OCI-LY7 (cell line): Measurements from ENCODE around the gene RBM47. TPM values are rescaled to one million over a fixed set of nuclear protein-coding genes. Genes with fewer than 3 reads are reported as not detected.

Experiments
- BruUV-seq: library from RNA; stranded (reverse); fragments of 400-500 nt; replicated peaks from 2 replicates; lab custom pipeline; 2021; lab: Mats Ljungman, UMichigan
- CTCF ChIA-PET: fragments of 300-600 bp; sonication (Branson Sonifier 250); formaldehyde crosslinking; loops from one replicate; lab custom pipeline; 2022; ENCODE audit warnings: antibody characterized with exemption; ENCODE audit not compliant: unreplicated experiment; lab: Charles Lee
- POLR2A ChIA-PET: fragments of 300-600 bp; sonication (Branson Sonifier 250); formaldehyde crosslinking; loops from one replicate; lab custom pipeline; 2022; ENCODE audit warnings: antibody characterized with exemption; lab: Charles Lee
- DNase-seq: peaks from one replicate; pipeline ENCODE4 v3.0.0-alpha.2; 2015; ENCODE audit warnings: low spot score
- H2AFZ ChIP-seq: fragments of 200-600 bp; sonication (generic), shearing (Covaris generic); 2 replicates; pipeline ENCODE4 v1.6.1; 2014; ENCODE audit warnings: mild to moderate bottlenecking, antibody characterized with exemption, low read length, moderate library complexity
- H3K27ac ChIP-seq: fragments of 200-600 bp; sonication (generic); 2 replicates; pipeline ENCODE4 v1.5.1; 2014; ENCODE audit warnings: mixed run types, low read depth, mild to moderate bottlenecking, moderate library complexity, low read length, inconsistent platforms; ENCODE audit not compliant: poor library complexity, severe bottlenecking
- H3K36me3 ChIP-seq: fragments of 200-600 bp; sonication (generic); 2 replicates; pipeline ENCODE4 v1.6.1; 2014; ENCODE audit warnings: mild to moderate bottlenecking, antibody characterized with exemption, low read length, moderate library complexity, mixed read lengths; ENCODE audit not compliant: insufficient read depth
- H3K4me1 ChIP-seq: fragments of 200-600 bp; sonication (generic); 2 replicates; pipeline ENCODE4 v1.5.1; 2014; ENCODE audit warnings: mild to moderate bottlenecking, low read length; ENCODE audit not compliant: insufficient read depth, poor library complexity, severe bottlenecking
- H3K4me2 ChIP-seq: fragments of 200-600 bp; sonication (generic); 2 replicates; pipeline ENCODE4 v1.6.1; 2014; ENCODE audit warnings: mild to moderate bottlenecking, low read length
- H3K4me3 ChIP-seq: fragments of 200-600 bp; sonication (generic); 2 replicates; pipeline ENCODE4 v1.5.1; 2014; ENCODE audit warnings: mild to moderate bottlenecking, low read depth, low read length; ENCODE audit not compliant: poor library complexity, severe bottlenecking
- H3K79me2 ChIP-seq: fragments of 200-600 bp; sonication (generic); 2 replicates; pipeline ENCODE4 v1.6.1; 2016; ENCODE audit warnings: low read depth, mild to moderate bottlenecking, low read length, moderate library complexity, mixed read lengths; ENCODE audit not compliant: insufficient read depth
- H3K9me2 ChIP-seq: fragments of 200-600 bp; sonication (generic); 2 replicates; pipeline ENCODE4 v1.6.1; 2016; ENCODE audit warnings: mild to moderate bottlenecking, low read length, mixed read lengths; ENCODE audit not compliant: insufficient read depth
- H3K9me3 ChIP-seq: fragments of 200-600 bp; sonication (generic); 2 replicates; pipeline ENCODE4 v1.6.1; 2014; ENCODE audit warnings: mild to moderate bottlenecking, mixed run types, low read length, mixed read lengths
- H4K20me1 ChIP-seq: fragments of 200-600 bp; sonication (generic); 2 replicates; pipeline ENCODE4 v1.6.1; 2014; ENCODE audit warnings: mild to moderate bottlenecking, antibody characterized with exemption, low read length, moderate library complexity, mixed read lengths; ENCODE audit not compliant: insufficient read depth
- EZH2phosphoT487 ChIP-seq: fragments of 200-600 bp; sonication (generic); IDR thresholded peaks from 2 replicates; pipeline ENCODE4 v1.6.1; 2018; ENCODE audit warnings: low read depth, borderline replicate concordance, mild to moderate bottlenecking, mixed run types, antibody characterized with exemption, low read length, moderate library complexity, mixed read lengths
- intact Hi-C: fragments of 100-400 bp; cut with micrococcal nuclease; formaldehyde crosslinking; loops from one replicate; pipeline ENCODE4 v1.10.0; 2022; ENCODE audit not compliant: unreplicated experiment
- total RNA-seq, 2 experiments: library from RNA; depleted of rRNA in 1 of 2; stranded (reverse); fragments of >200 nt in 1 of 2; shearing (Covaris generic) in 1 of 2; gene quantifications; 2 replicates each; pipeline ENCODE4 v1.2.3, GENCODE V29; 2014 to 2022
- TF ChIP-seq, protein P1 (sequence below): fragments of 200-600 bp; sonication (generic); conservative IDR thresholded peaks from 2 replicates; pipeline ENCODE4 v1.5.1; 2014; ENCODE audit warnings: mild to moderate bottlenecking, antibody characterized with exemption, low read length, moderate library complexity, mixed read lengths

RBM47 gene
- total RNA-seq, 2 experiments from 2014 or later: 5.3 to 14.2 TPM

DNA sequence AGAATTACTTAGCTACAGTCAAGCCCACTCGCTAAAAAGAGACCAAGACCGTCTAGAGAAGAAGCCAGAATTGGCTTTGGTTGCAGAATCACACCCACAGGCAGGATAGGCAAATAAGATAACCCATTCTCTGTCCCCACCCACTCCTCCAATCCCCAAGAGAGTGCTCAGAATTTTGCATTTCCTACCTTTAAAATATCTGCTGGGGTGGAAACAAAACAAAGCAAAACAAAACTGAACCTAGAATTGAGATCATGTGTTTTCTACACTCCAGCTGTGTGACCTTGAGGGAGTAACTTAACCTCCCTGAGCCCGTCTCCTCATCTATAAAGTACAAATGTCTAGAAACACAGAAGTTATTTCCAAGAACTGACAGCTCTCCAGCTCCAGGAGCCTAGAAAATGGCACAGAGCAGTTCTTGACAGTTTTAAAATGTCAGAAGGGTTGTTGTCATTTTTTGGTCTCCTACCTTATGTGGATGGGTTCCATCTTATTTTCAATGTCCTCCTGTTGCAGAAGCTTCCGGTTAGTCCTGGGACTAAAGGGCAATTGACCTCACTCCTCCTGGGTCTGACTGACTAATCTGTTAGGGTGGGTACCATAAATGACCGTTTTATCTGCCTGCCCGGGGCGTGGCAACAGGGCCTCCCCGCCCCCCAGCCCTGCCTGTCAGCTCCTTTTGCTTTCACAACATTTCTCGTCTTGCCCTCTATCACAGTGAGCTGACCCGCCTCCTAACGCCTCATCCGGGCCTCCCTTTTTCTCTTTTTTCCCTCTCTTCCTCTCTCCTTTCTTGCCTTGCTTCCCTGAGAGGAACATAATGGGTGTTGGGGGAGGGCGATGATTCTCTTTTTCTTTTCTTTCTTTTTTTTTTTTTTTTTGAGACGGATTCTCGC, 114.0 kb downstream of the RBM47 start:
- peak; percentile 91 for DNase-seq
- TF ChIP-seq, protein P1, sequence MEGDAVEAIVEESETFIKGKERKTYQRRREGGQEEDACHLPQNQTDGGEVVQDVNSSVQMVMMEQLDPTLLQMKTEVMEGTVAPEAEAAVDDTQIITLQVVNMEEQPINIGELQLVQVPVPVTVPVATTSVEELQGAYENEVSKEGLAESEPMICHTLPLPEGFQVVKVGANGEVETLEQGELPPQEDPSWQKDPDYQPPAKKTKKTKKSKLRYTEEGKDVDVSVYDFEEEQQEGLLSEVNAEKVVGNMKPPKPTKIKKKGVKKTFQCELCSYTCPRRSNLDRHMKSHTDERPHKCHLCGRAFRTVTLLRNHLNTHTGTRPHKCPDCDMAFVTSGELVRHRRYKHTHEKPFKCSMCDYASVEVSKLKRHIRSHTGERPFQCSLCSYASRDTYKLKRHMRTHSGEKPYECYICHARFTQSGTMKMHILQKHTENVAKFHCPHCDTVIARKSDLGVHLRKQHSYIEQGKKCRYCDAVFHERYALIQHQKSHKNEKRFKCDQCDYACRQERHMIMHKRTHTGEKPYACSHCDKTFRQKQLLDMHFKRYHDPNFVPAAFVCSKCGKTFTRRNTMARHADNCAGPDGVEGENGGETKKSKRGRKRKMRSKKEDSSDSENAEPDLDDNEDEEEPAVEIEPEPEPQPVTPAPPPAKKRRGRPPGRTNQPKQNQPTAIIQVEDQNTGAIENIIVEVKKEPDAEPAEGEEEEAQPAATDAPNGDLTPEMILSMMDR: no peak
- TF ChIP-seq EZH2phosphoT487: no peak
- Histone ChIP-seq H3K4me2 (peak overlapping the region; percentile 93), H3K9me2 (no peaks in the 10 kb centered on the region), H3K27ac (peak overlapping the region; percentile 89), H3K9me3 (no peaks in the 10 kb centered on the region), H2AFZ (peak overlapping the region; percentile 83; the same call in 1 of the 2 replicates), H3K4me3 (peak overlapping the region; percentile 70), H4K20me1 (no peaks in the 10 kb centered on the region), H3K79me2 (peaks cover 14% of the 10 kb centered on the region; the same call in 1 of the 2 replicates), H3K36me3 (no peaks in the 10 kb centered on the region), H3K4me1 (peaks cover 65% of the 10 kb centered on the region)
- ChIA-PET POLR2A (interaction anchor here (0.5 to 1.5 kb wide), 13 partner anchors 11 to 476 kb away, joined by 3 to 7 read pairs (median 5); no protein-coding TSS in a partner anchor), CTCF (interaction anchor here (0.5 to 1.2 kb wide), 9 partner anchors 9 to 1067 kb away, joined by 3 to 16 read pairs (median 3); no protein-coding TSS in a partner anchor)
- BruUV-seq: no TSS peak
- intact Hi-C loops: loop anchor here (2.0 to 10.0 kb wide), 4 partner anchors 35 to 461 kb away; partner anchors contain the start of genes N4BP2 and RHOH

DNA sequence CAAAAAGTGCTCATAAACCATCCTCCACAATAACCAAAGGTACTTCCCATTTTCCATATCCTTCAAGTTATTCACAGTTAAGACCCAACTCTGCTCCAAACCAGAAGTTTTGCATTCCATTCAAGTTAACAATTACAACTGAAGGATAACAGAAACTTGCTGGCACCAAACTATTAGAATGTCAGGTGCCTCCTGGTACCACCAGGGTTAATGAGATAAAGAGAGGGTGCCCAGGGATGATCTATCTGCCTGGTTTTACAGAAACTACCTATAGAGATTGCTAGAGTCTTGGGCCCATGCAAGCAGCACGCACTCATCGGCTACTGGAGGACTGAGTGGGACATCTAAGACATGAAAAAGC, 114.6 kb downstream of the RBM47 start:
- H4K20me1 ChIP-seq: no peaks in the 10 kb centered on the region
- TSS peak; percentile 62 for BruUV-seq
- H3K4me3 ChIP-seq: peak overlapping the region; percentile 70
- CTCF ChIA-PET: interaction anchor here (0.6 to 1.2 kb wide), 2 partner anchors 18 to 204 kb away, joined by 3 read pairs; no protein-coding TSS in a partner anchor
- peak overlapping the region; percentile 89 for H3K27ac ChIP-seq
- intact Hi-C loops: loop anchor here (2.0 to 10.0 kb wide), 4 partner anchors 36 to 460 kb away; partner anchors contain the start of genes N4BP2 and RHOH
- peak overlapping the region; percentile 93 for H3K4me2 ChIP-seq
- H3K9me3 ChIP-seq: no peaks in the 10 kb centered on the region
- peak overlapping the region; percentile 83 for H2AFZ ChIP-seq
- H3K9me2 ChIP-seq: no peaks in the 10 kb centered on the region
- TF ChIP-seq, protein P1: no peak
- no peak for TF ChIP-seq EZH2phosphoT487
- POLR2A ChIA-PET: interaction anchor here (0.5 to 1.5 kb wide), 10 partner anchors 17 to 537 kb away, joined by 3 to 7 read pairs (median 5); partner anchors contain the start of gene PDS5A
- DNase-seq: no peak
- peaks cover 60% of the 10 kb centered on the region for H3K4me1 ChIP-seq
- H3K36me3 ChIP-seq: no peaks in the 10 kb centered on the region
- H3K79me2 ChIP-seq: peaks cover 14% of the 10 kb centered on the region; the same call in 1 of the 2 replicates
